ENCODE data around the gene ANKRD10. TPM values are rescaled to one million over a fixed set of nuclear protein-coding genes. Genes with fewer than 3 reads are reported as not detected.

Gene ANKRD10
- total and polyA plus RNA-seq, 10 of the 15 experiments (the other 5 are each of a cell fraction or from before 2014, with no cell fraction given), result 47.1 to 199 (median 97.2) TPM

- TF ChIP-seq, protein P1, sequence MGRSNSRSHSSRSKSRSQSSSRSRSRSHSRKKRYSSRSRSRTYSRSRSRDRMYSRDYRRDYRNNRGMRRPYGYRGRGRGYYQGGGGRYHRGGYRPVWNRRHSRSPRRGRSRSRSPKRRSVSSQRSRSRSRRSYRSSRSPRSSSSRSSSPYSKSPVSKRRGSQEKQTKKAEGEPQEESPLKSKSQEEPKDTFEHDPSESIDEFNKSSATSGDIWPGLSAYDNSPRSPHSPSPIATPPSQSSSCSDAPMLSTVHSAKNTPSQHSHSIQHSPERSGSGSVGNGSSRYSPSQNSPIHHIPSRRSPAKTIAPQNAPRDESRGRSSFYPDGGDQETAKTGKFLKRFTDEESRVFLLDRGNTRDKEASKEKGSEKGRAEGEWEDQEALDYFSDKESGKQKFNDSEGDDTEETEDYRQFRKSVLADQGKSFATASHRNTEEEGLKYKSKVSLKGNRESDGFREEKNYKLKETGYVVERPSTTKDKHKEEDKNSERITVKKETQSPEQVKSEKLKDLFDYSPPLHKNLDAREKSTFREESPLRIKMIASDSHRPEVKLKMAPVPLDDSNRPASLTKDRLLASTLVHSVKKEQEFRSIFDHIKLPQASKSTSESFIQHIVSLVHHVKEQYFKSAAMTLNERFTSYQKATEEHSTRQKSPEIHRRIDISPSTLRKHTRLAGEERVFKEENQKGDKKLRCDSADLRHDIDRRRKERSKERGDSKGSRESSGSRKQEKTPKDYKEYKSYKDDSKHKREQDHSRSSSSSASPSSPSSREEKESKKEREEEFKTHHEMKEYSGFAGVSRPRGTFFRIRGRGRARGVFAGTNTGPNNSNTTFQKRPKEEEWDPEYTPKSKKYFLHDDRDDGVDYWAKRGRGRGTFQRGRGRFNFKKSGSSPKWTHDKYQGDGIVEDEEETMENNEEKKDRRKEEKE (IDR thresholded peaks at IDR 0.05), result no peak
- TF ChIP-seq MYB (IDR thresholded peaks at IDR 0.05; ENCODE audit: borderline replicate concordance, low read depth, low read length) (no peak; the same call in 1 of the 2 replicates), CEBPZ (IDR thresholded peaks at IDR 0.05; ENCODE audit: low read depth, low read length) (no peak), GABPA (IDR thresholded peaks at IDR 0.05; ENCODE audit: low read depth) (no peak), GATAD2B (conservative IDR thresholded peaks at IDR 0.05; ENCODE audit: low read depth) (no peak), IKZF2 (IDR thresholded peaks at IDR 0.05) (peak; percentile 40 to 53; a peak in 3 of 4 replicates), BMI1 (IDR thresholded peaks at IDR 0.05; ENCODE audit: borderline replicate concordance) (no peak), SIX5 (IDR thresholded peaks at IDR 0.05; ENCODE audit: low read depth, low read length, severe bottlenecking) (no peak), POLR2AphosphoS2 (IDR thresholded peaks at IDR 0.05; ENCODE audit: low read depth, low read length) (no peak), CBX5 (IDR thresholded peaks at IDR 0.05; ENCODE audit: low read depth) (no peak), ESRRA (IDR thresholded peaks at IDR 0.05; ENCODE audit: low read length) (no peak), ATF7 (IDR thresholded peaks at IDR 0.05; ENCODE audit: low read depth) (no peak), RUNX3 (IDR thresholded peaks at IDR 0.05; ENCODE audit: low read length) (0 out of 2 replicates have a peak, but pooled peaks have one; percentile 12), PBX3 (IDR thresholded peaks at IDR 0.05; ENCODE audit: insufficient replicate concordance, low read depth, low read length) (no peak), RFX5 (IDR thresholded peaks at IDR 0.05; ENCODE audit: low read depth, low read length) (no peak), PAX5 (IDR thresholded peaks at IDR 0.05; ENCODE audit: borderline replicate concordance, low read depth, low read length) (0 out of 2 replicates have a peak, but pooled peaks have one; percentile 19), TBL1XR1 (IDR thresholded peaks at IDR 0.05; ENCODE audit: low read depth, low read length) (no peak), DPF2 (IDR thresholded peaks at IDR 0.05) (0 out of 2 replicates have a peak, but pooled peaks have one; percentile 45)
- TF ChIP-seq, protein P2, sequence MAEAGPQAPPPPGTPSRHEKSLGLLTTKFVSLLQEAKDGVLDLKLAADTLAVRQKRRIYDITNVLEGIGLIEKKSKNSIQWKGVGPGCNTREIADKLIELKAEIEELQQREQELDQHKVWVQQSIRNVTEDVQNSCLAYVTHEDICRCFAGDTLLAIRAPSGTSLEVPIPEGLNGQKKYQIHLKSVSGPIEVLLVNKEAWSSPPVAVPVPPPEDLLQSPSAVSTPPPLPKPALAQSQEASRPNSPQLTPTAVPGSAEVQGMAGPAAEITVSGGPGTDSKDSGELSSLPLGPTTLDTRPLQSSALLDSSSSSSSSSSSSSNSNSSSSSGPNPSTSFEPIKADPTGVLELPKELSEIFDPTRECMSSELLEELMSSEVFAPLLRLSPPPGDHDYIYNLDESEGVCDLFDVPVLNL (IDR thresholded peaks at IDR 0.05; ENCODE audit: low read depth, low read length), result no peak
These were observed 5.2 kb upstream of the ANKRD10 start (continued) for GRCh38 chr13:110920038-110920437.
